ENCODE data around the gene MAP2K3.
"Not testable (repeated sequence)": the region's sequence is repeated elsewhere in the genome, so short reads cannot be mapped to it uniquely, and the experiment has no call there.

DNA sequence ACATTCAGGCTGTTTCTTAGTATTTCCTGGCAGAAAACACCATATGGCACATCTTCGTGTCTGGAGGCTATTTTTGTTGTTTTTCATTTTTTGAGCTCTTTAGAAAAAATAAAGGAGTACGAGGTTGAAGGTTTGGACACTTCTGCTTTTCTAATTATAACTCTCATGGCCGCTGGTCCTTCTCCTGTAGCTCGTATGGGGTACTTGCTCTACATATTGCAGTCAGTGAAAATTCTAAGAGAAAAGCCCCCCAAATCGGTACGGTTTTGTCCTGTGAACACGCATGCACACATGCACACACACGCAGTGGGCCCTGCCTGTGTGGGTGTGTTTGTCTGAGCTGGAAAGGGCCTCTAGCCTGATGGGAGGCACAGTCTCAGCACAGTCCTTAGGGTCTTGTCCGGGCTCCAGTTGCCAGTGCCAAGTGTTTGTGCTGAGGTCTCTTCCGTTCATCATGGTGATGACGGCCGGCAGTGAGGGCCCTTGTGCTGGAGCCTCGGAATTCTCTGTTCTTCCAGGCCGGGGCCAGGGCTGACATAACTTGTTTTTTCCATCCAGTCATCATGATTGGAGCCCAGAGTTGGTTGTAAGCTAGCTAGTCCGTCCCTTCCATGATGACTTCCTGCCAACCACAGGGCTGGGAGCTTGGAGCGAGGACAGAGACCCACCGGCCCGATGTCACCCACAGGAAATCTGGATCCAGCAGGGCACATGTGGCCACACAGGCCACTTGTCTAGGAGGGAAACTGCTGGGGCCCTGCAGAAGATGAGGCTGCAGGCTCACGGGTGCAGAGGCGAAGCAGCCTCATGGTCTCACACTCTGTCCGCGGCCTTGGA is 26.5 kb downstream of the MAP2K3 start:
- not testable (repeated sequence) for TF ChIP-seq POLR2AphosphoS5 (IDR thresholded peaks at IDR 0.05; ENCODE audit: borderline replicate concordance, low read depth, low read length); EZH2 (IDR thresholded peaks at IDR 0.05); FOXP2 (optimal IDR thresholded peaks at IDR 0.05; ENCODE audit: control extremely low read depth, extremely low read length, insufficient read depth)
